SU-DHL-6 (cell line): ENCODE results near the gene HOMER3.

Source experiments
- H2AFZ ChIP-seq: fragments of 200-600 bp; sonication (generic); 2 replicates; pipeline ENCODE4 v1.6.1; 2014; ENCODE audit warnings: low read depth, mild to moderate bottlenecking, moderate library complexity, mixed read lengths, antibody characterized with exemption, low read length; ENCODE audit not compliant: severe bottlenecking
- H3F3A ChIP-seq: fragments of 200-600 bp; shearing (Covaris generic); 2 replicates; pipeline ENCODE4 v1.6.0; 2016; ENCODE audit warnings: antibody characterized with exemption, mild to moderate bottlenecking; ENCODE audit not compliant: insufficient read depth
- H3K27ac ChIP-seq: fragments of 200-600 bp; sonication (generic); 2 replicates; pipeline ENCODE4 v1.5.1; 2016; ENCODE audit warnings: low read depth, mild to moderate bottlenecking, low read length, moderate library complexity, mixed read lengths
- H3K27me3 ChIP-seq: fragments of 200-600 bp; sonication (generic), shearing (Covaris generic); 2 replicates; pipeline ENCODE4 v1.6.0; 2014; ENCODE audit warnings: mild to moderate bottlenecking, low read length
- H3K36me3 ChIP-seq: fragments of 200-600 bp; sonication (generic); 2 replicates; pipeline ENCODE4 v1.6.1; 2014; ENCODE audit warnings: mild to moderate bottlenecking, low read length, mixed read lengths
- H3K4me2 ChIP-seq: fragments of 300-600, 200-600 bp; shearing (Covaris generic), sonication (generic); 2 replicates; pipeline ENCODE4 v1.6.0; 2014; ENCODE audit warnings: low read length, low read depth, mild to moderate bottlenecking; ENCODE audit not compliant: poor library complexity, severe bottlenecking
- H3K4me3 ChIP-seq: fragments of 200-600 bp; sonication (generic); 2 replicates; pipeline ENCODE4 v1.5.1; 2014; ENCODE audit warnings: antibody characterized with exemption, low read length, mild to moderate bottlenecking, mixed read lengths; ENCODE audit not compliant: insufficient read depth, poor library complexity, severe bottlenecking
- H3K79me2 ChIP-seq: fragments of 200-600 bp; sonication (generic); 2 replicates; pipeline ENCODE4 v1.6.1; 2014; ENCODE audit warnings: mild to moderate bottlenecking, low read length, moderate library complexity; ENCODE audit not compliant: insufficient read depth
- H3K9ac ChIP-seq: fragments of 200-600 bp; sonication (generic); 2 replicates; pipeline ENCODE4 v1.7.0; 2014; ENCODE audit warnings: mild to moderate bottlenecking, low read length
- H3K9me2 ChIP-seq: fragments of 200-600 bp; sonication (generic); replicated peaks from 2 replicates; pipeline ENCODE4 v1.6.1; 2014; ENCODE audit warnings: low read length; ENCODE audit not compliant: insufficient read depth
- H3K9me3 ChIP-seq: fragments of 200-600 bp; sonication (generic); 2 replicates; pipeline ENCODE4 v1.6.1; 2014; ENCODE audit warnings: low read length, mixed read lengths; ENCODE audit not compliant: insufficient read depth
- H4K20me1 ChIP-seq: fragments of 200-600 bp; sonication (generic); 2 replicates; pipeline ENCODE4 v1.6.1; 2014; ENCODE audit warnings: low read depth, mild to moderate bottlenecking, antibody characterized with exemption, low read length, moderate library complexity, mixed read lengths
- EZH2phosphoT487 ChIP-seq: fragments of 200-600 bp; sonication (generic), shearing (Covaris generic); conservative IDR thresholded peaks from 2 replicates; pipeline ENCODE4 v1.6.1; 2018; ENCODE audit warnings: mild to moderate bottlenecking, antibody characterized with exemption, low read length, moderate library complexity, mixed read lengths
- TF ChIP-seq, protein P1 (sequence below): fragments of 200-600 bp; sonication (generic); IDR thresholded peaks from one replicate; pipeline ENCODE4 v1.5.1; 2017; ENCODE audit warnings: antibody characterized with exemption, mild to moderate bottlenecking, low read length, moderate library complexity; ENCODE audit not compliant: insufficient read depth, poor library complexity, severe bottlenecking

The HOMER3 gene

DNA sequence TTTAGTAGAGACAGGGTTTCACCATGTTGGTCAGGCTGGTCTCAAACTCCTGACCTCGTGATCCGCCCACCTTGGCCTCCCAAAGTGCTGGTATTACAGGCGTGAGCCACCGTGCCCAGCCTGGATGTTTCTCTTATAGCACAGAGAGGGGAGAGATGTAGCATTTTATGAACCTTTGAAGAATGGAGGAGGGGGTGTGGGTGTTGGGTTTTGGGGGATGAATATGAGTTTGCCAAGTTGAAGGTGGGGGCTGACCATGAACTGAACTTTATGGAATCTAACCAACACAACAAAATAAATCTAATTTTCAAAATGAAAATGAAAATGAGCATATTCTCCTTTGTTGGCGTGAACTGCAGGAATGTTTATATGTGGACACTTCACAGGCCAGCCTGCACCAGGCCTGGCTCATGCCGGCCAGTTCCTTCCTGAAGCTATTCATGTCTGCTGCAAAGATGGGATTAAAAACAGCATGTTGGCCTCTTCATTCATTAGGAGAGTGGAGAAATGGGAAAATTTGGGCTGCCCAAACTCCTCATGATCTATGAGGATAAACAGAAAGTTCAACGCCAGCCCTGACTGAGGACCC is 39.5 kb upstream of the HOMER3 start:
- H2AFZ ChIP-seq = no peak overlapping the region
- no peaks in the 10 kb centered on the region for H3K79me2 ChIP-seq
- TF ChIP-seq EZH2phosphoT487 = no peak
- TF ChIP-seq, protein P1, sequence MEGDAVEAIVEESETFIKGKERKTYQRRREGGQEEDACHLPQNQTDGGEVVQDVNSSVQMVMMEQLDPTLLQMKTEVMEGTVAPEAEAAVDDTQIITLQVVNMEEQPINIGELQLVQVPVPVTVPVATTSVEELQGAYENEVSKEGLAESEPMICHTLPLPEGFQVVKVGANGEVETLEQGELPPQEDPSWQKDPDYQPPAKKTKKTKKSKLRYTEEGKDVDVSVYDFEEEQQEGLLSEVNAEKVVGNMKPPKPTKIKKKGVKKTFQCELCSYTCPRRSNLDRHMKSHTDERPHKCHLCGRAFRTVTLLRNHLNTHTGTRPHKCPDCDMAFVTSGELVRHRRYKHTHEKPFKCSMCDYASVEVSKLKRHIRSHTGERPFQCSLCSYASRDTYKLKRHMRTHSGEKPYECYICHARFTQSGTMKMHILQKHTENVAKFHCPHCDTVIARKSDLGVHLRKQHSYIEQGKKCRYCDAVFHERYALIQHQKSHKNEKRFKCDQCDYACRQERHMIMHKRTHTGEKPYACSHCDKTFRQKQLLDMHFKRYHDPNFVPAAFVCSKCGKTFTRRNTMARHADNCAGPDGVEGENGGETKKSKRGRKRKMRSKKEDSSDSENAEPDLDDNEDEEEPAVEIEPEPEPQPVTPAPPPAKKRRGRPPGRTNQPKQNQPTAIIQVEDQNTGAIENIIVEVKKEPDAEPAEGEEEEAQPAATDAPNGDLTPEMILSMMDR = no peak
- H3K27ac ChIP-seq = no peak overlapping the region
- H3K4me3 ChIP-seq = no peak overlapping the region
- H3K27me3 ChIP-seq = no peaks in the 10 kb centered on the region
- H3K9me2 ChIP-seq = no peaks in the 10 kb centered on the region
- H3K4me2 ChIP-seq = no peak overlapping the region
- no peak overlapping the region for H3K9ac ChIP-seq
- no peaks in the 10 kb centered on the region for H3F3A ChIP-seq
- H3K9me3 ChIP-seq = no peaks in the 10 kb centered on the region
- no peaks in the 10 kb centered on the region for H4K20me1 ChIP-seq
- H3K36me3 ChIP-seq = no peaks in the 10 kb centered on the region

DNA sequence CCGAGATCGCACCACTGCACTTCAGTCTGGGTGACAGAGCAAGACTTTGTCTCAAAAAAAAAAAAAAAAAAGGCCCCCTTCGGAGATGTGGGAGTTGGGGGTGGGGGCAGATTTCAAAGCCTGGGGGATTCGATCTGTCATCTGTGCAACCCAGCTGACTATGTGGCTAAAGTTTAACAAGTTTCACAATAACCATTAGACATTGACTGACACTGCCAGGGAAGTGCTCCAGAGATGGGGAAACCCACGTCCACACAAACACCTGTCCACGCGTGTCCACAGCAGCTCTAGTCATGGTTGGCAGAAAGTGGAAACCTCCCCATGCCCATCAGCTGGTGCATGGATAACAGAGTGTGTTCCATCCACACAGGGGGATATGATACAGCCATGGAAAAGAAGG is 37.6 kb upstream of the HOMER3 start:
- H3K27me3 ChIP-seq = no peaks in the 10 kb centered on the region
- no peak for TF ChIP-seq EZH2phosphoT487
- TF ChIP-seq, protein P1 = no peak
- no peak overlapping the region for H3K9ac ChIP-seq
- H3K4me3 ChIP-seq = no peak overlapping the region
- no peaks in the 10 kb centered on the region for H3F3A ChIP-seq
- no peaks in the 10 kb centered on the region for H3K79me2 ChIP-seq
- H3K9me3 ChIP-seq = no peaks in the 10 kb centered on the region
- no peaks in the 10 kb centered on the region for H4K20me1 ChIP-seq
- H3K27ac ChIP-seq = no peak overlapping the region
- H3K36me3 ChIP-seq = no peaks in the 10 kb centered on the region
- H3K4me2 ChIP-seq = no peak overlapping the region
- H2AFZ ChIP-seq = no peak overlapping the region
- no peaks in the 10 kb centered on the region for H3K9me2 ChIP-seq

DNA sequence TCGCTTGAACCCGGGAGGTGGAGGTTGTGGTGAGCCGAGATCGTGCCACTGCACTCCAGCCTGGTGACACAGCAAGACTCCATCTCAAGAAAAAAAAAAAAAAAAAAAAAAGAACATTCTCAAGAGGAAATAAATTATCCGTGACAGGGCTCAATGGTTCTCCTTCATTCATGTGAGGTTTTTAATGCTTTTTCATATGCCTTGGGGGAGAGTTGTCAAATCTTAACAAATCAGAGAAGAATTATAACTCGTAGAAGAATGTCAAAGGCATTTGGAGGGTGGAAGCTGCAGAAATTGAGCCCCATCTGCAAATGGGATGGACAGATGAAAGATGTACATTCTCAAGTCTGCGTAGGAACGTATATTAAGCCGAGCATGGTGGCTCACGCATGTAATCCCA is 34.9 kb upstream of the HOMER3 start:
- Histone ChIP-seq H3K4me3 (no peak overlapping the region), H3K9me2 (no peaks in the 10 kb centered on the region)
- no peak for TF ChIP-seq EZH2phosphoT487
- TF ChIP-seq, protein P1 = no peak

More for the DNA sequence above, 34.9 kb upstream of the HOMER3 start:
- H3F3A ChIP-seq = no peaks in the 10 kb centered on the region
- H2AFZ ChIP-seq = no peak overlapping the region
- no peaks in the 10 kb centered on the region for H3K36me3 ChIP-seq
- no peaks in the 10 kb centered on the region for H3K79me2 ChIP-seq
- no peaks in the 10 kb centered on the region for H3K9me3 ChIP-seq
- no peak overlapping the region for H3K9ac ChIP-seq
- no peaks in the 10 kb centered on the region for H4K20me1 ChIP-seq
- H3K27ac ChIP-seq = no peak overlapping the region
- no peak overlapping the region for H3K4me2 ChIP-seq
- H3K27me3 ChIP-seq = no peaks in the 10 kb centered on the region
